ENCODE measurements around the gene OSBPL2. TPM values are rescaled to one million over a fixed set of nuclear protein-coding genes. Genes with fewer than 3 reads are reported as not detected.

OSBPL2 gene
- total and polyA plus RNA-seq, 2 donors (not counting 1 experiment from before 2014, with no cell fraction given), result 28.1 to 74.3 TPM

DNA sequence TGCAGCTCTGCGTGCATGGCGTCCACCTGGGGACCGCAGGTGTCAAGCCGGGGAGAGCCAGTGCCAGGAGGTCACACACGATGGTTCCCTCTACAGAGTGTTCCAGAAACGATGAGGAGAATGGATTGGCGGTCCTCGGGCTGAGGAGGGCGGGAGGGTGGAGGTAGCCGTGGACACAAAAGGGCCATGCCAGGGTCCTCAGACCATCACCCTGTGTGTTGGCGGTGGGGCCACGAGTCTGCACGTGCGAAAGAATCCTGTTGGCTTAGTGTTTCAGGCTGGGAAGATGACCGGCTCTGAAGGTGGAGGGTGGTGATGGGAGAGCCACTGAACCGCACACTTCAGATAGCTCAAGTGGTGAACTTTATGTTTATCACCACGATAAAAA lies 31.9 kb upstream of the OSBPL2 start:
- WGBS (ENCODE audit: insufficient coverage), result 92% methylated on average over 16 of the region's 17 CpGs
- DNase-seq, result no peak
- Histone ChIP-seq H3K27ac (ENCODE audit: low read length in 2 of 2) (no peak overlapping the region), H3K27me3 (replicated peaks in 1 of 4; ENCODE audit: control extremely low read depth in 1 of 4, control insufficient read depth in 3 of 4, insufficient read depth in 4 of 4, low read length in 3 of 4) (peaks cover 0 to 18% (median 8%) of the 10 kb centered on the region in 4 experiments), H4K20me1 (ENCODE audit: control insufficient read depth, insufficient read depth, low read length, poor library complexity, severe bottlenecking) (peaks cover 5% of the 10 kb centered on the region), H3K9ac (ENCODE audit: low read length) (no peak overlapping the region), H3K4me3 (ENCODE audit: control extremely low read depth in 1 of 5, extremely low read depth in 1 of 5, insufficient read depth in 1 of 5, low read depth in 2 of 5, low read length in 4 of 5) (no peak overlapping the region), H2AFZ (ENCODE audit: insufficient read depth, low read depth, low read length, poor library complexity, severe bottlenecking) (no peak overlapping the region), H3K9me3 (ENCODE audit: control extremely low read depth in 1 of 3, control insufficient read depth in 2 of 3, insufficient read depth in 1 of 3, low read length in 2 of 3) (no peaks in the 10 kb centered on the region), H3K36me3 (replicated peaks in 1 of 2; ENCODE audit: control extremely low read depth in 1 of 2, control insufficient read depth in 1 of 2, extremely low read depth in 1 of 2, insufficient read depth in 2 of 2, low read length in 1 of 2) (no peaks in the 10 kb centered on the region), H3K79me2 (ENCODE audit: control insufficient read depth, insufficient read depth, low read length) (no peaks in the 10 kb centered on the region), H3K4me1 (ENCODE audit: control insufficient read depth in 2 of 2, insufficient read depth in 2 of 2, low read length in 2 of 2) (peaks cover 16 to 20% of the 10 kb centered on the region in 2 donors), H3K4me2 (replicated peaks; ENCODE audit: low read depth, low read length, poor library complexity, severe bottlenecking) (no peak overlapping the region)
- no peaks in the 10 kb centered on the region for H3K9me3 Mint-ChIP-seq (ENCODE audit: insufficient read depth)
- POLR2A ChIA-PET, result no interaction called here
- H3K4me3 Mint-ChIP-seq, result no peak overlapping the region
- H3K27ac Mint-ChIP-seq, result no peak overlapping the region
- TF ChIP-seq CTCF (IDR thresholded peaks at IDR 0.05) (no peak), EZH2 (IDR thresholded peaks at IDR 0.05; ENCODE audit: borderline replicate concordance, insufficient read depth, low read depth, low read length, poor library complexity, severe bottlenecking) (no peak)
- H3K27me3 Mint-ChIP-seq, result peaks cover 4% of the 10 kb centered on the region
- CTCF ChIA-PET, result no interaction called here
- intact Hi-C loops (cut with micrococcal nuclease), result no loop called here
- peaks cover 20% of the 10 kb centered on the region for H3K4me1 Mint-ChIP-seq
- ATAC-seq (ENCODE audit: low read depth), result no peak

- Histone ChIP-seq H2AFZ (ENCODE audit: insufficient read depth, low read depth, low read length, poor library complexity, severe bottlenecking) (no peak overlapping the region), H4K20me1 (ENCODE audit: control insufficient read depth, insufficient read depth, low read length, poor library complexity, severe bottlenecking) (peaks cover under 1% of the 10 kb centered on the region), H3K27ac (ENCODE audit: low read length in 2 of 2) (no peak overlapping the region), H3K4me3 (ENCODE audit: control extremely low read depth in 1 of 5, extremely low read depth in 1 of 5, insufficient read depth in 1 of 5, low read depth in 2 of 5, low read length in 4 of 5) (no peak overlapping the region), H3K4me1 (ENCODE audit: control insufficient read depth in 2 of 2, insufficient read depth in 2 of 2, low read length in 2 of 2) (peaks cover 4 to 6% of the 10 kb centered on the region in 2 donors), H3K36me3 (replicated peaks in 1 of 2; ENCODE audit: control extremely low read depth in 1 of 2, control insufficient read depth in 1 of 2, extremely low read depth in 1 of 2, insufficient read depth in 2 of 2, low read length in 1 of 2) (no peaks in the 10 kb centered on the region), H3K9me3 (ENCODE audit: control extremely low read depth in 1 of 3, control insufficient read depth in 2 of 3, insufficient read depth in 1 of 3, low read length in 2 of 3) (no peaks in the 10 kb centered on the region), H3K4me2 (replicated peaks; ENCODE audit: low read depth, low read length, poor library complexity, severe bottlenecking) (no peak overlapping the region), H3K27me3 (replicated peaks in 1 of 4; ENCODE audit: control extremely low read depth in 1 of 4, control insufficient read depth in 3 of 4, insufficient read depth in 4 of 4, low read length in 3 of 4) (peaks cover 0 to 27% (median 11%) of the 10 kb centered on the region in 4 experiments), H3K79me2 (ENCODE audit: control insufficient read depth, insufficient read depth, low read length) (no peaks in the 10 kb centered on the region), H3K9ac (ENCODE audit: low read length) (no peak overlapping the region)
- Mint-ChIP-seq H3K27me3 (peaks cover 7% of the 10 kb centered on the region), H3K4me1 (peaks cover 5% of the 10 kb centered on the region), H3K27ac (no peak overlapping the region), H3K4me3 (no peak overlapping the region), H3K9me3 (ENCODE audit: insufficient read depth) (no peaks in the 10 kb centered on the region)
- intact Hi-C loops (cut with micrococcal nuclease), result no loop called here
- POLR2A ChIA-PET, result no interaction called here
- WGBS (ENCODE audit: insufficient coverage), result 89% methylated on average over 12 of the region's 19 CpGs
- ATAC-seq (ENCODE audit: low read depth) (no peak), DNase-seq (no peak)
- TF ChIP-seq CTCF (IDR thresholded peaks at IDR 0.05) (no peak), EZH2 (IDR thresholded peaks at IDR 0.05; ENCODE audit: borderline replicate concordance, insufficient read depth, low read depth, low read length, poor library complexity, severe bottlenecking) (no peak)
- CTCF ChIA-PET, result no interaction called here
Observed at GRCh38 chr20:62208061-62208794, 30.1 kb upstream of the OSBPL2 start.
